GM10266 (cell line): ENCODE data around the gene PDE4D.
"Not testable (repeated sequence)": the region's sequence is repeated elsewhere in the genome, so short reads cannot be mapped to it uniquely, and the experiment has no call there.

Experiments
- DNase-seq: peaks from one replicate; pipeline ENCODE4 v3.0.0; 2012; ENCODE audit errors: extremely low spot score
- TF ChIP-seq, protein P1 (sequence below): IDR thresholded peaks from 2 replicates; pipeline ENCODE4 v1.5.1; 2012; ENCODE audit warnings: mild to moderate bottlenecking, low read depth; ENCODE audit not compliant: control insufficient read depth, insufficient read depth; ENCODE audit errors: missing control alignments

Gene PDE4D

DNA sequence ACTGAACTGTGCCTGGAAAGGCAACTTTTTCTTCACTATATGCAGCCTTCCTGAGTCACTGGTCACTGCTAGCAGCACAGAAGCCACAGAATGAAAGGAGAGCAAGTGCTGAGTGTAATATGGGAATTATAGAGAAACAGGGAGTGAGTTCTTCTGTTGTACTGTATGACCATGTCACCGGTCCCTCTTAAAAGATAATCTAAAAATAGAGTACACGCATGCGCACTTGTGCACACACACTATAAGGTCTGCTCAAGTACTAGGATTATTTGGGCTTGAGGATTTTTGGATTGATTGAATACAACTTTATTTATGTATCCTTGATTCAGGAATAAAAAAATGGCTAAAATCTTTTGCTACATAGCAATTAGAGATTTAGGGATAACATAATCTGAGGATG, 571.9 kb downstream of the PDE4D start:
- TF ChIP-seq, protein P1, sequence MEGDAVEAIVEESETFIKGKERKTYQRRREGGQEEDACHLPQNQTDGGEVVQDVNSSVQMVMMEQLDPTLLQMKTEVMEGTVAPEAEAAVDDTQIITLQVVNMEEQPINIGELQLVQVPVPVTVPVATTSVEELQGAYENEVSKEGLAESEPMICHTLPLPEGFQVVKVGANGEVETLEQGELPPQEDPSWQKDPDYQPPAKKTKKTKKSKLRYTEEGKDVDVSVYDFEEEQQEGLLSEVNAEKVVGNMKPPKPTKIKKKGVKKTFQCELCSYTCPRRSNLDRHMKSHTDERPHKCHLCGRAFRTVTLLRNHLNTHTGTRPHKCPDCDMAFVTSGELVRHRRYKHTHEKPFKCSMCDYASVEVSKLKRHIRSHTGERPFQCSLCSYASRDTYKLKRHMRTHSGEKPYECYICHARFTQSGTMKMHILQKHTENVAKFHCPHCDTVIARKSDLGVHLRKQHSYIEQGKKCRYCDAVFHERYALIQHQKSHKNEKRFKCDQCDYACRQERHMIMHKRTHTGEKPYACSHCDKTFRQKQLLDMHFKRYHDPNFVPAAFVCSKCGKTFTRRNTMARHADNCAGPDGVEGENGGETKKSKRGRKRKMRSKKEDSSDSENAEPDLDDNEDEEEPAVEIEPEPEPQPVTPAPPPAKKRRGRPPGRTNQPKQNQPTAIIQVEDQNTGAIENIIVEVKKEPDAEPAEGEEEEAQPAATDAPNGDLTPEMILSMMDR = no peak

DNA sequence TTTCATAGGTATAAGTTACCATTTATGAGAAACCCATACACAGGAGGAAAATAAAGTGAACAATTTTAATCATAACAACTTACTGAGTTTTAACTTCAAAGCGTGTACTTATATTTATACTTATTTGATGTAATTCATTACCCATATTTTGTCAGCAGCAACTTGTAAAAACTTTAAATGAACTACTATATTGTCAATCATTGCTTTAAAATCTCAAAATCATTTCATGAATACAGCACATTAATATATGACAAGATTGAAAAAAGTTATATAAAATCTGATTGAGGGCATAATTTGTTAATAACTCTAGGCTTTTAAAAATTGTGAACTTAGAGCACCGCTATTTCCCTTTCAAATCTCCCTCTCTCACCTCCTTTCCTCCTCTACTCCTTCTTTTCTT, 573.1 kb downstream of the PDE4D start:
- no peak for DNase-seq
- TF ChIP-seq, protein P1 = no peak

More for the DNA sequence above, 571.9 kb downstream of the PDE4D start:
- DNase-seq = no peak

DNA sequence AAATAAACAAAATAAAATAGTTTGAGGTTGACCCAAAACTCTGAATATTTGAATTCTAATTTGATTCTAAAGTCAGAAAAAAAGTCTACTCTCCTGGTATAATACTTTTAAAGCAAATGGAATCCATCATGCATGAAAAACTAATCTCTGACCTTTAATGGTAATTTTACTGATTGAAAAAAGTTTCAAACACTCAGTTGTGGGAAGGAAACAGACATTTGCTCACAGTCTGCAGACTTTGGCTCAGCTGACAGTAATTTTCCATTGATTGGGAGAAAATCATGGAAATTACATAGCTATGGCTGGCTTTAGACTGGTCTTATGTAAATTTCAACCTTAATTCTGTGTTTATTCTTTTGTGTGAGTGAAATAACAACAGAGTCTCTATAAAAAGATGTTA, 574.3 kb downstream of the PDE4D start:
- TF ChIP-seq, protein P1 = no peak

DNA sequence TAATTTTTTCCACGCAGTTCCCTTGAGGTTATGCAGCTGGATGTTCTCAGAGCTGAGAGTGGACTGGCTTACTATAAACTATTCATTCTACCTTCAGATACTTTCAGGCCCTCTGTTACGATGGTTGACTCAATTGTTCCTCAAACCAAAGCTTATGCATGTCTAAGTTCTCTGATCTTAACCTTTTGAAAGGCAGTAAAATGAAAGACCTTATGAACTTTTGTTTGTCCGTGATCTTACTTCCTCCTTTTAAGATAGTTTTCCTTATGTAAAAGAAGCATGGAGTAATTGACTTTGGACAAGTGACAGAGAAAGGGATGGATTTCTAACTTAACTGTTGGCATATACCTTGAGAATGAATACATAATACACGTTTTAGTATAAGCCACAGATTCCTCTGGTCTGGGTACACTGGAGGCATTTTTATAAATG, 575.7 kb downstream of the PDE4D start:
- TF ChIP-seq, protein P1 = no peak
- DNase-seq = no peak

More for the DNA sequence above, 574.3 kb downstream of the PDE4D start:
- no peak for DNase-seq

DNA sequence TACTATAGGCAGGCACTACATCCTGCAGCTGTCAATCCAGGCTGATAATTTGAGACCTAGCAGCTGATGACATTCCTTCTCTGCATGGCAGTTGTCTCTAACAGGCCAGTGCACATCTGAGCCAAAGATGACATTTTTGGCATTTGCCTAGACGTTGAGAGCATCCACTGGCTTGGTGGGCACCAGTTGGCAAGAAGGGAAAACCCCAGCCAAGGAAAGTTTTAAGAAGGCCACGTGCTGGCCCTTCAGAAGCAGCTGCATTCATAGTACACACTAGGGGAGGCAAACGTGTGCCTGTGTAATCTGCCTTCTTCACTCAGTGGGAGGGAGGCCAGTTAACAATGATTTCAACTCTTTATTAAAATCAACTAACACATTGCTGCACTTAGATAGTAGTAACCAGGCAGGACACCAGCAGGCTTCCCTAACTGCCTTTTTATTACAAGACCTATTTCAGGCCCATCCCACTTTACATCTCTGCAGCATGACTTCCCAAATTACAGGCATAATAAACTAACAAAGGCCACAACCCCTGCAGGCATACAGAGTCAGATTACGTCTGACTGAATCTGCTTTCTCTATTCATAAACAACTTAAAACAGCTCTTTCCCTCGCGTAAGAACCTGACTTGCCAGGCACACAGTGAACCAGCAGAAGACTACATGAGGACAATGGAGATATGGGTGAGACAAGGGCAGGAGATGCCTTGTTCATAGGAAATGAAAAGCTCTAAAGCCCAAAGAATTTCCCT, 576.3 kb downstream of the PDE4D start:
- no peak for DNase-seq
- TF ChIP-seq, protein P1 = no peak

DNA sequence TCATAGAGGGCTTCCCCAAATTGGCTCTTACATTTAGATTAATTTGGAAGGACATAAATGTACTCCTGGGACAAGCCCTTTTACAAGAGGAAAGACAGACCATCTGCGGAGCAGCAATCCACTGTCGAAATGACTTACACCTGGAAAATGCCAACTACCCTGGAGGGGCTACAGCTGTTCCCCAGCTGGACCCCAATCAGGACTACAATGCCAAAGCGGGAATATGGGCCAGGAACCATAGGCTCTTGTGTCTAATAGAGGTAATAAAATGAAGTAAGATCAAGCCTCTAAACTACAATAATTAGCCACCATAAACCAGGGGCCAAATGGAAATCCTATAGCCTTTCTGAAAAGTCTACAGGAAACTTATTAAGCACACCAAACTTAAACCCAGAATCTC, 581.3 kb downstream of the PDE4D start:
- TF ChIP-seq, protein P1 = no peak

DNA sequence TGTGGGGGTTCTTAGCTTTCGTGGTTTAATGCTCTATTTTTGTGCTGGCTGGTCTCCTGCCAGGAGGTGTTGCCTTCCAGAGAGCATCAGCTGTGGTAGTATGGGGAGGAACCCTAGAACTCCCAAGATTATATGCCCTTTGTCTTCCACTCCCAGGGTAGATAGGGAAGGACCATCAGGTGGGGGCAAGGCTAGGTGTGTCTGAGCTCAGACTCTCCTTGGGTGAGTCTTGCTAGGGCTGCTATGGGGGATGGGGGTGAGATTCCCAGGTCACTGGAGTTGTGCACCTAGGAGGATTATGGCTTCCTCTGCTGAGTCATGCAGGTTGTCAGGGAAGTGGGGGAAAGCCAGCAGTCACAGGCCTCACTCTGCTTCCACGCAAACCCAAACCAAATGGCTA, 584.8 kb downstream of the PDE4D start:
- DNase-seq = not testable (repeated sequence)

More for the DNA sequence above, 581.3 kb downstream of the PDE4D start:
- no peak for DNase-seq

DNA sequence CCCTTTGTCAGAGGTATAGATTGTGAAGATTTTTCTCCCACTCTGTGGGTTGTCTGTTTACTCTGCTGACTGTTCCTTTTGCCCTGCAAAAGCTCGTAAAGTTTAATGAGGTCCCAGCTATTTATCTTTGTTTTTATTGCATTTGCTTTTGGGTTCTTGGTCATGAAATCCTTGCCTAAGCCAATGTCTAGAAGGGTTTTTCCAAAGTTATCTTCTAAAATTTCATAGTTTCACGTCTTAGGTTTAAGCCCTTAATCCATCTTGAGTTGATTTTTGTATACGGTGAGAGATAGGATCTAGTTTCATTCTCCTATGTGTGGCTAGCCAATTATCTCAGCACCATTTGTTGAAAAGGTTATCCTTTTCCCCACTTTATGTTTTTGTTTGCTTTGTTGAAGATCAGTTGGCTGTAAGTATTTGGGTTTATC, 590.2 kb downstream of the PDE4D start:
- DNase-seq = not testable (repeated sequence)

DNA sequence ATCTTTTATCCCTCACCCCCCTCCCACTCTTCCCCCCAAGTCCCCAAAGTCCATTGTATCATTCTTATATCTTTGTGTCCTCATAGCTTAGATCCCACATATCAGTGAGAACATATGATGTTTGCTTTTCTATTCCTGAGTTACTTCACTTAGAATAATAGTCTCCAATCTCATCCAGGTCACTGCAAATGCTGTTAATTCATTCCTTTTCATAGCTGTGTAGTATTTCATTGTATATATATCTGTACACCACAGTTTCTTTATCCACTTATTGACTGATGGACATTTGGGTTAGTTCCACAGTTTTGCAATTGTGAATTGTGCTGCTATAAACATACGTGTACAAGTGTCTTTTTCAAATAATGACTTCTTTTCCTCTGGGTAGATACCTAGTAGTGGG, 591.0 kb downstream of the PDE4D start:
- DNase-seq = not testable (repeated sequence)
